Endothelial cell of umbilical vein (primary cell): ENCODE measurements around the gene NDUFAF2. TPM values are rescaled to one million over a fixed set of nuclear protein-coding genes. Genes with fewer than 3 reads are reported as not detected.

Source experiments
- BruUV-seq: library from RNA; stranded (reverse); fragments of 400-500 nt; replicated peaks from 2 replicates; lab custom pipeline; 2021; lab: Mats Ljungman, UMichigan
- CTCF ChIA-PET: fragments of 300-600, 350-600 bp; sonication (Branson Sonifier 250); formaldehyde crosslinking; loops from one replicate; lab custom pipeline; 2021; ENCODE audit warnings: antibody characterized with exemption, inconsistent platforms; lab: Charles Lee
- POLR2A ChIA-PET: fragments of 300-600, 350-600 bp; sonication (Branson Sonifier 250); formaldehyde crosslinking; loops from one replicate; lab custom pipeline; 2021; ENCODE audit warnings: antibody characterized with exemption, inconsistent platforms; lab: Charles Lee
- DNase-seq: peaks from one replicate; pipeline ENCODE4 v3.0.0-alpha.2; 2011; ENCODE audit warnings: low read depth, low spot score
- FAIRE-seq: peaks from 2 replicates; lab custom pipeline; 2011; peaks lifted over from hg19 to GRCh38; lab: Jason Lieb, UNC
- H2AFZ ChIP-seq: 2 replicates; pipeline ENCODE4 v1.6.0; 2012; ENCODE audit warnings: low read depth, low read length, control low read depth, inconsistent platforms
- H3K27ac ChIP-seq: 2 replicates; pipeline ENCODE4 v1.5.1; 2011; ENCODE audit warnings: low read depth, mild to moderate bottlenecking, control low read depth, low read length, moderate library complexity; ENCODE audit not compliant: insufficient read depth
- H3K27me3 ChIP-seq, 2 experiments: 2 replicates each; pipeline versions ENCODE4 v1.6.0 to v1.6.1; 2011; ENCODE audit warnings: low read length in 2 of 2, mixed read lengths in 1 of 2; ENCODE audit not compliant: control insufficient read depth in 2 of 2, insufficient read depth in 2 of 2
- H3K36me3 ChIP-seq, 2 experiments: 2 replicates in 1 of 2; 3 replicates in 1 of 2; pipeline ENCODE4 v1.5.1; 2011; ENCODE audit warnings: low read length in 2 of 2, mild to moderate bottlenecking in 1 of 2, moderate library complexity in 1 of 2; ENCODE audit not compliant: control insufficient read depth in 2 of 2, insufficient read depth in 2 of 2; ENCODE audit errors: extremely low read depth in 1 of 2
- H3K4me1 ChIP-seq: 3 replicates; pipeline ENCODE4 v1.5.1; 2011; ENCODE audit warnings: mild to moderate bottlenecking, low read length; ENCODE audit not compliant: control insufficient read depth, insufficient read depth; ENCODE audit errors: extremely low read depth
- H3K4me2 ChIP-seq: 2 replicates; pipeline ENCODE4 v1.6.1; 2011; ENCODE audit warnings: low read length, control low read depth, mixed read lengths; ENCODE audit not compliant: insufficient read depth
- H3K4me3 ChIP-seq, 3 experiments: fragments of 200-600 bp in 1 of 3; sonication (generic), shearing (Covaris generic) in 1 of 3; replicated peaks in 1 of 3; 2 replicates each; pipeline ENCODE4 v1.5.1; 2011 to 2016; ENCODE audit warnings: control low read depth in 3 of 3, low read length in 3 of 3, mild to moderate bottlenecking in 2 of 3, inconsistent platforms in 1 of 3, low read depth in 1 of 3, moderate library complexity in 1 of 3; ENCODE audit not compliant: insufficient read depth in 1 of 3
- H3K79me2 ChIP-seq: 2 replicates; pipeline ENCODE4 v1.6.0; 2012; ENCODE audit warnings: low read length, inconsistent platforms; ENCODE audit not compliant: control insufficient read depth, insufficient read depth
- H3K9ac ChIP-seq: replicated peaks from 2 replicates; pipeline ENCODE3; 2011; ENCODE audit warnings: low read length, control low read depth; ENCODE audit not compliant: insufficient read depth; ENCODE audit errors: extremely low read depth
- H3K9me1 ChIP-seq: replicated peaks from 3 replicates; pipeline ENCODE4 v1.6.0; 2011; ENCODE audit warnings: mild to moderate bottlenecking, low read length; ENCODE audit not compliant: control insufficient read depth, insufficient read depth; ENCODE audit errors: extremely low read depth
- H3K9me3 ChIP-seq: replicated peaks from 2 replicates; pipeline ENCODE4 v1.5.1; 2012; ENCODE audit warnings: low read length, inconsistent platforms; ENCODE audit not compliant: control insufficient read depth, insufficient read depth
- H4K20me1 ChIP-seq: replicated peaks from 2 replicates; pipeline ENCODE3; 2011; ENCODE audit warnings: mild to moderate bottlenecking, low read length; ENCODE audit not compliant: control insufficient read depth, insufficient read depth; ENCODE audit errors: extremely low read depth
- CTCF ChIP-seq, 2 donors: IDR thresholded peaks; 1 replicate in 1 of 2; 2 replicates in 1 of 2; pipeline ENCODE4 v1.5.1; 2011; ENCODE audit warnings: low read length in 2 of 2, mild to moderate bottlenecking in 2 of 2, moderate library complexity in 2 of 2, control low read depth in 1 of 2, inconsistent platforms in 1 of 2, low read depth in 1 of 2; ENCODE audit not compliant: insufficient read depth in 1 of 2; ENCODE audit errors: extremely low read depth in 1 of 2
- FOS ChIP-seq: IDR thresholded peaks from 2 replicates; pipeline ENCODE4 v1.6.1; 2011; ENCODE audit warnings: mild to moderate bottlenecking, low read length, moderate library complexity, borderline replicate concordance; ENCODE audit not compliant: insufficient read depth
- JUN ChIP-seq: IDR thresholded peaks from 2 replicates; pipeline ENCODE4 v1.6.1; 2011; ENCODE audit warnings: borderline replicate concordance, low read depth; ENCODE audit not compliant: insufficient read length, insufficient read depth
- MAX ChIP-seq: IDR thresholded peaks from 2 replicates; pipeline ENCODE4 v1.6.1; 2011; ENCODE audit not compliant: insufficient read depth, insufficient read length
- MYC ChIP-seq: IDR thresholded peaks from one replicate; pipeline ENCODE4 v1.6.1; 2011; ENCODE audit warnings: mild to moderate bottlenecking, low read depth, low read length
- POLR2A ChIP-seq: IDR thresholded peaks from 2 replicates; pipeline ENCODE4 v1.6.1; 2012; ENCODE audit warnings: low read depth, mild to moderate bottlenecking, control low read depth, low read length
- POLR2AphosphoS5 ChIP-seq: IDR thresholded peaks from 2 replicates; pipeline ENCODE4 v1.6.1; 2012; ENCODE audit warnings: low read depth, mild to moderate bottlenecking, control low read depth, low read length, moderate library complexity; ENCODE audit not compliant: insufficient read depth
- dilution Hi-C: fragments of 300-500 bp; cut with MboI; formaldehyde crosslinking; loops from one replicate; pipeline ENCODE4 v1.15.0; 2019; ENCODE audit warnings: low sequenced_read_pairs; ENCODE audit not compliant: extremely low pct_ligation_motif_present
- intact Hi-C: fragments of 100-400 bp; cut with micrococcal nuclease; formaldehyde crosslinking; loops from one replicate; pipeline ENCODE4 v1.10.0; 2022
- polyA plus RNA-seq, 4 experiments: library from polyadenylated mRNA; depleted of rRNA in 3 of 4; stranded (reverse) in 3 of 4; unstranded in 1 of 4; fragments of >200 nt; gene quantifications; 2 replicates each; pipeline versions ENCODE4 v1.2.1 to v1.2.3, GENCODE V29; 2011 to 2012; ENCODE audit warnings: missing spikeins in 1 of 4
- total RNA-seq: library from RNA; stranded (reverse); gene quantifications from 2 replicates; pipeline ENCODE4 v1.2.3, GENCODE V29; 2021

Gene NDUFAF2
- total and polyA plus RNA-seq, 2 donors (not counting 3 experiments of a cell fraction or from before 2014, with no cell fraction given) = 10.7 to 39.9 TPM

- no peaks in the 10 kb centered on the region for H3K79me2 ChIP-seq
- POLR2A ChIA-PET = no interaction called here
- H3K9ac ChIP-seq = no peak overlapping the region
- dilution Hi-C loops = no loop called here
- intact Hi-C loops = no loop called here
- H3K9me1 ChIP-seq = no peaks in the 10 kb centered on the region
- no peak overlapping the region for H2AFZ ChIP-seq
- no peak overlapping the region for H3K4me2 ChIP-seq
- H3K4me3 ChIP-seq = no peak overlapping the region
- no peaks in the 10 kb centered on the region for H3K27me3 ChIP-seq
- no peaks in the 10 kb centered on the region for H3K4me1 ChIP-seq
- DNase-seq (no peak), FAIRE-seq (no peak)
- no peaks in the 10 kb centered on the region for H3K9me3 ChIP-seq
- H4K20me1 ChIP-seq = no peaks in the 10 kb centered on the region
- no peaks in the 10 kb centered on the region for H3K36me3 ChIP-seq
- H3K27ac ChIP-seq = no peak overlapping the region
- CTCF ChIA-PET = interaction anchor here (0.5 kb wide), 2 partner anchors 9 to 10 kb away, joined by 3 read pairs; no protein-coding TSS in a partner anchor
- no TSS peak for BruUV-seq
- TF ChIP-seq JUN = no peak
- TF ChIP-seq MAX = no peak
- TF ChIP-seq MYC = no peak
- no peak for TF ChIP-seq CTCF (IDR thresholded peaks at IDR 0.05; ENCODE audit: extremely low read depth in 1 of 2, insufficient read depth in 1 of 2, low read depth in 1 of 2, low read length in 2 of 2)
- TF ChIP-seq FOS = no peak
Observed at GRCh38 chr5:61176631-61177030, 231.6 kb downstream of the NDUFAF2 start.

- Histone ChIP-seq H3K9ac (no peak overlapping the region), H3K9me3 (no peaks in the 10 kb centered on the region), H4K20me1 (no peaks in the 10 kb centered on the region), H3K4me1 (no peaks in the 10 kb centered on the region), H3K27ac (no peak overlapping the region), H3K4me3 (no peak overlapping the region), H2AFZ (no peak overlapping the region), H3K9me1 (no peaks in the 10 kb centered on the region), H3K79me2 (no peaks in the 10 kb centered on the region), H3K4me2 (no peak overlapping the region), H3K36me3 (no peaks in the 10 kb centered on the region), H3K27me3 (no peaks in the 10 kb centered on the region)
- no TSS peak for BruUV-seq
- FAIRE-seq = no peak
- dilution Hi-C loops (no loop called here), intact Hi-C loops (no loop called here)
- TF ChIP-seq POLR2AphosphoS5 (no peak), POLR2A (no peak)
- POLR2A ChIA-PET = no interaction called here
- no peak for DNase-seq
- CTCF ChIA-PET = interaction anchor here (0.5 kb wide), 1 partner anchor 10 kb away, joined by 3 read pairs; no protein-coding TSS in a partner anchor
Observed at GRCh38 chr5:61177070-61177469, 232.1 kb downstream of the NDUFAF2 start.
